Measurements from ENCODE around the gene TMEM54.

Gene TMEM54

DNA sequence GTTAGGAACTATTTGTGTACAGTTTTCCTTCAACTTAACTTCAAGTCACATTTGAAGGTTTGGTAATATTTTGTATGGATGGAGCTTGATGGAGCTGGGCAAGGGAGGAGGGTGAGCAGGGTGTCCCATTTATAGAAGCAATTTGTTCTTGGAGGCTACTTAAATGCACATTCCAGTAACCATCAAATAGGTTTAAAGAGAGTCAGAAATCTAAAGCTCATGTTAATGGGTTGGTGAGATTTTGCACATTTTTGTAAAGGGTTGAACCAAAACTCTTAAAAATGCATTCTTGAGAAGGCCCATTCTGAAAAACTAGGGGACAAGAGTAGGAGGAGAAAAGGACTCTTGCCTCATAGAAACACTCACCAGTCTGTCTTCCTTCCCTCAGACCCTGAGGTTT is 40.6 kb downstream of the TMEM54 start:
- TF ChIP-seq CTCF (IDR thresholded peaks at IDR 0.05; ENCODE audit: low read depth, low read length) = no peak
- no peaks in the 10 kb centered on the region for H3K27me3 ChIP-seq (ENCODE audit: insufficient read depth, low read depth, severe bottlenecking)
- DNase-seq = no peak
- no peak overlapping the region for H3K27ac ChIP-seq
- peaks cover 69% of the 10 kb centered on the region for H3K36me3 ChIP-seq
- H3K4me3 ChIP-seq (ENCODE audit: low read depth, low read length) = no peak overlapping the region
- H3K9me3 ChIP-seq (ENCODE audit: severe bottlenecking) = no peaks in the 10 kb centered on the region

DNA sequence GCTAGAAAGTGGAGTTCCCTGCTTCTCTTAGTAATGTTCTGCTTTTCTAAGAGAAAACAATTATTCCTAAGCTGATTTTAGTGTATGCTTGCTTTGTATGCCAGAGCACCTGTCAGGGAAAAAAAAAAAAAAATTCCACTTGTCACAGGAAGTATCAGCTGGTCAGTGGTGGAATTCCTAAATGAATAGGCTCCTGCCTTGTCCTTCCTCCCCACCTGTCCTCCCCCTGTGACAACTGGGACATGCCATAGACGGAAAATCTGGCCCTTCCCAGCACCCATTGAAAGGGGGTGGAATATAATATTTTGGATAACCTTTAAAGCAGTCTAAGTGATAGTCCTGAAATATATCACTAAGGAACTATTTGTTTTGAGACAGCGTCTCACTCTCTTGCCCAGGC is 41.3 kb downstream of the TMEM54 start:
- Histone ChIP-seq H3K27me3 (ENCODE audit: insufficient read depth, low read depth, severe bottlenecking) (no peaks in the 10 kb centered on the region), H3K9me3 (ENCODE audit: severe bottlenecking) (no peaks in the 10 kb centered on the region), H3K27ac (no peak overlapping the region), H3K4me3 (ENCODE audit: low read depth, low read length) (no peak overlapping the region), H3K36me3 (peaks cover 72% of the 10 kb centered on the region)
- no peak for TF ChIP-seq CTCF (IDR thresholded peaks at IDR 0.05; ENCODE audit: low read depth, low read length)
- no peak for DNase-seq

DNA sequence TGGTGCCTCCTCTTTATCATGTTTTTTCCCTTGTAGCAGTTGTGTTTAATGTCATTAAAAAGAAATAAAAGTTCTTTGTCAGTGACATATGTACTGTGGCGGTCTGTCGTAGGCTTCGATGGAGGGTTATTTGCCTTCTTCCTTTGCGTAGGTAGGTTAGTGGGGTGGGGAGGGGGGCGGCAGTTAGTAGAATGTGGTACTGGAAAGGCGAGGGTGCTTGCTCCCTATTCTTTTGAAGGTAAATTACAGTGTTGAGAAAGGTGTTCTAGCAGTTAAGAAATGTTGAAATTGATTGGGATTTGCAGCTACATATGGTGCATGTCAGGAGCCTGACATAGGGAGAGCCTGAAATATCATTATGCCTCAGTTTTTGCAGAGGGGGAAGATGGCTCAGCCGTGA is 42.4 kb downstream of the TMEM54 start:
- no peak overlapping the region for H3K4me3 ChIP-seq (ENCODE audit: low read depth, low read length)
- no peak overlapping the region for H3K27ac ChIP-seq
- no peak for TF ChIP-seq CTCF (IDR thresholded peaks at IDR 0.05; ENCODE audit: low read depth, low read length)
- H3K27me3 ChIP-seq (ENCODE audit: insufficient read depth, low read depth, severe bottlenecking) = no peaks in the 10 kb centered on the region
- no peak for DNase-seq
- H3K9me3 ChIP-seq (ENCODE audit: severe bottlenecking) = no peaks in the 10 kb centered on the region
- H3K36me3 ChIP-seq = peaks cover 77% of the 10 kb centered on the region

DNA sequence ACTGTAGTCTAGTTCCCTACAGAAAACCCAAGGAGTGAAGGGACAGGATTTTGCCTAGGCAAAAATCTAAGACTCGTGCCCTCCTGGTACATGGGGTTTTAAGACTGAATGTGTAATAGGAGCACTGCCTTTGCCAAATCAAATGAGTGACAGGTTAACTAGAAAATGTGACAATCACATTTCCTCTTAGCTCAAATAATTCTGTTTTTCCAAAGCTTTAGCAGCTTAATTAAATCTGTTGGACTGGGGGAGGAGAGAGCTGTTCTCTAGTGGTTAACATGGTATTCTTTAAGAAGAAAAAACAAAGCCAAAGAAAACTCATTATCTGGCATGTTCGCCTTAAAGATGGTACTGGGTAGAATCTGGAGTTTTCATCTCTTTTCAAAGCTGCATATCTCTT is 43.1 kb downstream of the TMEM54 start:
- Histone ChIP-seq H3K27me3 (ENCODE audit: insufficient read depth, low read depth, severe bottlenecking) (no peaks in the 10 kb centered on the region), H3K36me3 (peaks cover 76% of the 10 kb centered on the region), H3K9me3 (ENCODE audit: severe bottlenecking) (no peaks in the 10 kb centered on the region), H3K27ac (no peak overlapping the region), H3K4me3 (ENCODE audit: low read depth, low read length) (no peak overlapping the region)
- TF ChIP-seq CTCF (IDR thresholded peaks at IDR 0.05; ENCODE audit: low read depth, low read length) = no peak
- no peak for DNase-seq

GRCh38 chr1:32855861-32856617 is 45.1 kb downstream of the TMEM54 start:
- TF ChIP-seq CTCF (IDR thresholded peaks at IDR 0.05; ENCODE audit: low read depth, low read length) = no peak
- Histone ChIP-seq H3K9me3 (ENCODE audit: severe bottlenecking) (no peaks in the 10 kb centered on the region), H3K4me3 (ENCODE audit: low read depth, low read length) (no peak overlapping the region), H3K27me3 (ENCODE audit: insufficient read depth, low read depth, severe bottlenecking) (no peaks in the 10 kb centered on the region), H3K27ac (no peak overlapping the region), H3K36me3 (peaks cover 63% of the 10 kb centered on the region)
- DNase-seq = no peak

Measured in WERI-Rb-1 (cell line).